DOHH2 (cell line): ENCODE measurements around the gene GCGR.

Experiments
- H3F3A ChIP-seq: fragments of 200-600 bp; sonication (generic), shearing (Covaris generic); 2 replicates; pipeline ENCODE4 v1.6.0; 2016; ENCODE audit warnings: antibody characterized with exemption, mild to moderate bottlenecking; ENCODE audit not compliant: control insufficient read depth, insufficient read depth
- H3K27ac ChIP-seq: fragments of 200-600 bp; sonication (generic); 2 replicates; pipeline ENCODE4 v1.5.1; 2014; ENCODE audit warnings: low read depth, mild to moderate bottlenecking, low read length, moderate library complexity
- H3K27me3 ChIP-seq: fragments of 200-600 bp; sonication (generic); 2 replicates; pipeline ENCODE4 v1.6.1; 2014; ENCODE audit warnings: mild to moderate bottlenecking, low read length, mixed read lengths; ENCODE audit not compliant: control insufficient read depth
- H3K36me3 ChIP-seq: fragments of 200-600 bp; sonication (generic); 2 replicates; pipeline ENCODE4 v1.6.1; 2014; ENCODE audit warnings: mild to moderate bottlenecking, low read length, moderate library complexity, mixed read lengths; ENCODE audit not compliant: control insufficient read depth
- H3K4me1 ChIP-seq: fragments of 200-600 bp; sonication (generic); 2 replicates; pipeline ENCODE4 v1.6.1; 2014; ENCODE audit warnings: mild to moderate bottlenecking, low read length, mixed read lengths; ENCODE audit not compliant: control insufficient read depth
- H3K4me2 ChIP-seq: fragments of 200-600 bp; sonication (generic); 2 replicates; pipeline ENCODE4 v1.6.0; 2014; ENCODE audit warnings: mild to moderate bottlenecking, low read length, moderate library complexity
- H3K4me3 ChIP-seq: fragments of 200-600 bp; sonication (generic); 2 replicates; pipeline ENCODE4 v1.5.1; 2014; ENCODE audit warnings: mild to moderate bottlenecking, low read length, mixed read lengths
- H3K79me2 ChIP-seq: fragments of 200-600 bp; sonication (generic); 2 replicates; pipeline ENCODE4 v1.6.1; 2014; ENCODE audit warnings: mild to moderate bottlenecking, low read length, mixed read lengths; ENCODE audit not compliant: control insufficient read depth
- H3K9me2 ChIP-seq: fragments of 200-600 bp; sonication (generic); replicated peaks from 2 replicates; pipeline ENCODE4 v1.6.1; 2014; ENCODE audit warnings: mild to moderate bottlenecking, low read length, mixed read lengths; ENCODE audit not compliant: control insufficient read depth
- H3K9me3 ChIP-seq: fragments of 200-600 bp; sonication (generic); 2 replicates; pipeline ENCODE4 v1.6.1; 2014; ENCODE audit warnings: antibody characterized with exemption, low read length, mixed read lengths; ENCODE audit not compliant: control insufficient read depth, insufficient read depth
- H4K20me1 ChIP-seq: fragments of 200-600 bp; sonication (generic); 2 replicates; pipeline ENCODE4 v1.6.0; 2014; ENCODE audit warnings: low read depth, mild to moderate bottlenecking, antibody characterized with exemption, low read length, moderate library complexity; ENCODE audit not compliant: control insufficient read depth, insufficient read depth
- EZH2phosphoT487 ChIP-seq: fragments of 200-600 bp; sonication (generic); IDR thresholded peaks from 2 replicates; pipeline ENCODE4 v1.6.1; 2017; ENCODE audit warnings: borderline replicate concordance, mild to moderate bottlenecking, antibody characterized with exemption, low read length, moderate library complexity, mixed read lengths
- TF ChIP-seq, protein P1 (sequence below): fragments of 200-600 bp; sonication (generic); IDR thresholded peaks from one replicate; pipeline ENCODE4 v1.5.1; 2014; ENCODE audit warnings: antibody characterized with exemption, mild to moderate bottlenecking, low read depth, low read length; ENCODE audit not compliant: poor library complexity, severe bottlenecking

GCGR gene

GRCh38 chr17:81813371-81813684, 9.4 kb downstream of the GCGR start:
- Histone ChIP-seq H3K79me2 (no peaks in the 10 kb centered on the region), H3F3A (no peaks in the 10 kb centered on the region), H3K4me3 (no peak overlapping the region), H3K9me3 (no peaks in the 10 kb centered on the region), H3K4me1 (no peaks in the 10 kb centered on the region), H3K36me3 (no peaks in the 10 kb centered on the region), H3K27ac (no peak overlapping the region), H3K9me2 (no peaks in the 10 kb centered on the region), H3K4me2 (no peak overlapping the region), H4K20me1 (no peaks in the 10 kb centered on the region), H3K27me3 (0 out of 2 replicates have a peak, but pooled peaks cover 4% of the 10 kb centered on the region)
- TF ChIP-seq EZH2phosphoT487, result no peak
- TF ChIP-seq, protein P1, sequence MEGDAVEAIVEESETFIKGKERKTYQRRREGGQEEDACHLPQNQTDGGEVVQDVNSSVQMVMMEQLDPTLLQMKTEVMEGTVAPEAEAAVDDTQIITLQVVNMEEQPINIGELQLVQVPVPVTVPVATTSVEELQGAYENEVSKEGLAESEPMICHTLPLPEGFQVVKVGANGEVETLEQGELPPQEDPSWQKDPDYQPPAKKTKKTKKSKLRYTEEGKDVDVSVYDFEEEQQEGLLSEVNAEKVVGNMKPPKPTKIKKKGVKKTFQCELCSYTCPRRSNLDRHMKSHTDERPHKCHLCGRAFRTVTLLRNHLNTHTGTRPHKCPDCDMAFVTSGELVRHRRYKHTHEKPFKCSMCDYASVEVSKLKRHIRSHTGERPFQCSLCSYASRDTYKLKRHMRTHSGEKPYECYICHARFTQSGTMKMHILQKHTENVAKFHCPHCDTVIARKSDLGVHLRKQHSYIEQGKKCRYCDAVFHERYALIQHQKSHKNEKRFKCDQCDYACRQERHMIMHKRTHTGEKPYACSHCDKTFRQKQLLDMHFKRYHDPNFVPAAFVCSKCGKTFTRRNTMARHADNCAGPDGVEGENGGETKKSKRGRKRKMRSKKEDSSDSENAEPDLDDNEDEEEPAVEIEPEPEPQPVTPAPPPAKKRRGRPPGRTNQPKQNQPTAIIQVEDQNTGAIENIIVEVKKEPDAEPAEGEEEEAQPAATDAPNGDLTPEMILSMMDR, result no peak

DNA sequence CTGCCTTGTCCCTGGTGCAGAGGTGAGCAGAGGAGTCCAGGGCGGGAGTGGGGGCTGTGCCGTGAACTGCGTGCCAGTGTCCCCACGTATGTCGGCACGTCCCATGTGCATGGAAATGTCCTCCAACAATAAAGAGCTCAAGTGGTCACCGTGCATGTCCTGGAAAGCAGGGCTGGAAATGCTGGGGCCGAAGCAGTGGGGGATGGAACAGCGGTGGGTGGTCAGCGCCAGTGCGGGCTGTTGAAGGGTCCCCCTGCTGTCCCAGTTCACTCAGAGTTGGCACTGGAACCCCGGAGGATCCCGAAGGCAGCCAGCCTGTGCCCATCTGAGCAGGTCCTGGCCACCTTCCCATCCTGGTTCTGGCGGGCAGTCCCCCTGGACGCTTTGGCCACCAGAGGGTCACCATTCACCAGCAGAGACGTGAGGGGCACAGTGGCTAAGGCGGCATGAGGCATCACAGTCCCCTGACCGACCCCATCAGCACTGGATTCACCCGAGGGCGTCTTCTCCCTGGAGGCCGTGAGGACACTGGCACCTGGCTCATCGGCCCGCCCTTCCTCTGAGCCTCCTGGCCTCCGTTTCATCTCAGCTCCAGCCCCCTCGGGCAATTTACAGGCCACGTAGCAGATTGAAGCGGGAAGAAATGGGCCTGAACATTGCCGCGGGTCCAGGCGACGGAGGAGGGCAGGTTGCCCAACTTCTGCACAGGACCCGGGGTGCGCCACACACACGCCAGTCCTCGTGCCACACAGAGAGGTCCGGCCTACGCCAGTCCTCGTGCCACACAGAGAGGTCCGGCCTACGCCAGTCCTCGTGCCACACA, 10.1 kb downstream of the GCGR start:
- H3K4me1 ChIP-seq, result no peaks in the 10 kb centered on the region

DNA sequence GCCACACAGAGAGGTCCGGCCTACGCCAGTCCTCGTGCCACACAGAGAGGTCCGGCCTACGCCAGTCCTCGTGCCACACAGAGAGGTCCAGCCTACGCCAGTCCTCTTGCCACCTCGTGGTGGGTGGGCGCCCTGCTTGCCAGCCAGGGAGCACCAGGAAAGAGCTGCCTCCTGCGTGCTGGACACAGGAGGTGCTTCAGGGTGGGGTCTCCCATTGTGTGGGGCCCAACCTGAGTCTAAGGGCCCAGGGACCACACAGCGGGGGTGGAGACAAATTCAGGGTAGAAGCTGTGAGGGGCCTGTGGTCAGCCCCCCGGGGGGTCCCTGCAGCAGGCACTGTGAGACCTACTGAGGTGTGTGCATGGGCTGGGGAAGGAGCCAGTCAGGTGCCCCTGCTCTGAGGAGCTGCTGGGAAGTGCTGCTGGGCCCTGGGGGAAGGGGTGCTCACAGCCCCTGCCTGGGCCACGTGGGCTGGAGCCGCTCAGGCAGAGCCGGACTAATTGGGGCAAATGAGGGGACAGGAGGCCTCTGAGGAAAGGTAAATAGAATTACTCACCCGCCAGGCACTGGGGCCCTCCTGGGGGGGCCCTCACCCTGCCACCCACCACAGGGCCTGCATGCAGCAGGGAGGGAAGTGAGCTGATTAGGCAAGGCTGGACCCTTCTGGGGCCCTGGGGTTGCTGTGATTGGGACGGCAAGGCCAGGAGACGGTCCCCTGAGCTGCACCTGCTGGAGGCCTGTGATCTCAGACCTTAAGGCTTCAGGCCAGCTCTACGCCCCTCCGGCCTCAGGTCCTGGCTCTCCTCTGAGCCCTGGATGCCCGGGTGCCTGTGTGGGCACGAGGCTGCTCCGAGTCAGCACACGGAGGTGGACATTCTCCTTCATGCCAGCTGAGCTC, 11.0 kb downstream of the GCGR start:
- H3K4me2 ChIP-seq, result no peak overlapping the region
- H4K20me1 ChIP-seq, result no peaks in the 10 kb centered on the region
- H3K9me2 ChIP-seq, result no peaks in the 10 kb centered on the region
- H3K79me2 ChIP-seq, result no peaks in the 10 kb centered on the region
- H3K36me3 ChIP-seq, result no peaks in the 10 kb centered on the region
- H3K27me3 ChIP-seq, result 0 out of 2 replicates have a peak, but pooled peaks cover under 1% of the 10 kb centered on the region
- no peaks in the 10 kb centered on the region for H3F3A ChIP-seq
- no peak overlapping the region for H3K4me3 ChIP-seq
- H3K9me3 ChIP-seq, result no peaks in the 10 kb centered on the region
- TF ChIP-seq, protein P1, result no peak
- TF ChIP-seq EZH2phosphoT487, result no peak
- no peaks in the 10 kb centered on the region for H3K4me1 ChIP-seq
- H3K27ac ChIP-seq, result no peak overlapping the region

More for the DNA sequence above, 10.1 kb downstream of the GCGR start:
- Histone ChIP-seq H3K36me3 (no peaks in the 10 kb centered on the region), H3F3A (no peaks in the 10 kb centered on the region), H3K4me2 (no peak overlapping the region), H3K9me2 (no peaks in the 10 kb centered on the region), H3K9me3 (no peaks in the 10 kb centered on the region), H3K4me3 (no peak overlapping the region), H3K79me2 (no peaks in the 10 kb centered on the region), H3K27ac (no peak overlapping the region), H4K20me1 (no peaks in the 10 kb centered on the region), H3K27me3 (0 out of 2 replicates have a peak, but pooled peaks cover 4% of the 10 kb centered on the region)
- TF ChIP-seq EZH2phosphoT487, result no peak
- TF ChIP-seq, protein P1, result no peak
